Prostate gland (tissue), 2 donors: Measurements from ENCODE around the gene GLIS1. TPM values are rescaled to one million over a fixed set of nuclear protein-coding genes. Genes with fewer than 3 reads are reported as not detected.

ENCODE experiments used
- DNase-seq: peaks from one replicate; pipeline ENCODE4 v3.0.0-alpha.2; 2019; ENCODE audit warnings: low spot score
- H3K27ac ChIP-seq, 2 donors: fragments of 200-600 bp; sonication (generic); 2 replicates each; pipeline ENCODE4 v1.5.1; 2017 to 2019
- H3K27me3 ChIP-seq: fragments of 200-600 bp; sonication (generic); replicated peaks from 2 replicates; pipeline ENCODE4 v1.5.1; 2019; ENCODE audit not compliant: insufficient read depth
- H3K36me3 ChIP-seq, 2 donors: fragments of 200-600 bp; sonication (generic); 1 replicate in 1 of 2; 2 replicates in 1 of 2; pipeline versions ENCODE4 v1.5.1 to v1.8.1; 2017 to 2019
- H3K4me1 ChIP-seq: fragments of 200-600 bp; sonication (generic); replicated peaks from 2 replicates; pipeline ENCODE4 v1.5.1; 2019
- H3K4me3 ChIP-seq, 2 donors: fragments of 200-600 bp; sonication (generic); 2 replicates each; pipeline ENCODE4 v1.5.1; 2017 to 2019
- H3K9me3 ChIP-seq: fragments of 200-600 bp; sonication (generic); 2 replicates; pipeline ENCODE4 v1.5.1; 2017
- CTCF ChIP-seq, 4 experiments: fragments of 200-600 bp in 2 of 4; fragments of 450-650 bp in 2 of 4; sonication (generic) in 2 of 4; IDR thresholded peaks; 1 replicate in 3 of 4; 2 replicates in 1 of 4; pipeline ENCODE4 v1.5.1; 2016 to 2019; ENCODE audit warnings: antibody characterized with exemption in 4 of 4, mild to moderate bottlenecking in 2 of 4, moderate library complexity in 2 of 4
- POLR2A ChIP-seq: fragments of 450-650 bp; IDR thresholded peaks from one replicate; pipeline ENCODE4 v1.6.1; 2016; ENCODE audit warnings: antibody characterized with exemption, mild to moderate bottlenecking
- POLR2AphosphoS5 ChIP-seq: sonication (generic); formaldehyde crosslinking; IDR thresholded peaks from one replicate; pipeline ENCODE4 v1.6.1; 2017; ENCODE audit warnings: antibody characterized with exemption
- WGBS: methylation state at CpG from one replicate; pipeline ENCODE4 v1.1.5; 2018; 5-methylcytosine and 5-hydroxymethylcytosine counted together
- intact Hi-C: fragments of 100-400 bp; cut with DNase I; formaldehyde crosslinking; loops from one replicate; pipeline ENCODE4 v1.14.2; 2022
- total RNA-seq, 2 donors: library from RNA; depleted of rRNA; stranded (reverse); fragments of >200 nt; gene quantifications; one replicate each; pipeline ENCODE4 v1.1.0, GENCODE V29; 2016

GLIS1 gene
- total RNA-seq, 2 donors from 2014 or later = 1.1 to 8.1 TPM

- 82% methylated on average over 14 of the region's 14 CpGs for WGBS
- no peak for TF ChIP-seq POLR2AphosphoS5
- no peak for TF ChIP-seq CTCF (IDR thresholded peaks at IDR 0.05)
- TF ChIP-seq POLR2A = no peak
- no peaks in the 10 kb centered on the region for H3K27me3 ChIP-seq
- H3K9me3 ChIP-seq = no peaks in the 10 kb centered on the region
- intact Hi-C loops = loop anchor here (10.0 kb wide), 1 partner anchor 122 kb away; no protein-coding TSS in a partner anchor
- H3K4me1 ChIP-seq = no peaks in the 10 kb centered on the region
- no peak overlapping the region for H3K4me3 ChIP-seq
- no peak overlapping the region for H3K27ac ChIP-seq
- DNase-seq = no peak
- H3K36me3 ChIP-seq = no peaks in the 10 kb centered on the region
These were observed 176.5 kb downstream of the GLIS1 start for GRCh38 chr1:53562291-53562980.

DNA sequence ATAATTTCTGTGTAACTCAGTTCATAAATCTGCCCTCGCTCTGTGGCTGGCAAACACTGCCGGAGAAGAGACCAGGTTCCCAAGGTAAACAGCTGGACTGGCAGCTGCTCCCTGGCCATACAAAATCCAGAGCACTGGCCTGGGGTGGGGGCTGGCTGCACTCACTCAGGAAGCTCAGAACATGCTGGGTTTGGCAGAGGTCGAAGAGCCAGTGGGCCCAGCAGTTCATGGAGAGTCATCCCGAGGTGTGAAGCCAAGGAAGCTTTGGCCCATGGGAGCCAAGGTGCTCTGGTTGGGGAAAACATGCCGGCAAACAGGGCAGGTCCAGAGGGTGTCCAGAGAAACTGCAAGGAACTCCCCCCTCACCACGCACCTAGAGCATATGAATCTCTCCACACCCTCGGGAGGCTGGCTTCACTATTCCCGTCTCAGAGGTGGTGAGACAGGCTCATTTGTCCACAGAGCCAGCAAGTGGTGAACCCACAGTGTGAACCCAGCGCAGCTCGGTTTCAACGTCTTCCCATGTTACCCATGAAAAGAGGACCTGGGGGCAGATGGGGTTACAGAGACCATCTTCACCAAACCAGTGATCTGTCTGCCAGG is 177.4 kb downstream of the GLIS1 start:
- H3K36me3 ChIP-seq = no peaks in the 10 kb centered on the region
- H3K4me1 ChIP-seq = no peaks in the 10 kb centered on the region
- TF ChIP-seq POLR2A (no peak), POLR2AphosphoS5 (no peak), CTCF (IDR thresholded peaks at IDR 0.05) (no peak)
- no peaks in the 10 kb centered on the region for H3K27me3 ChIP-seq
- peak overlapping the region in 1 of 2 donors; percentile 25 for H3K27ac ChIP-seq
- no peak overlapping the region for H3K4me3 ChIP-seq
- intact Hi-C loops = loop anchor here (10.0 kb wide), 1 partner anchor 123 kb away; no protein-coding TSS in a partner anchor
- H3K9me3 ChIP-seq = no peaks in the 10 kb centered on the region
- DNase-seq = no peak
- WGBS = 74% methylated on average over 11 of the region's 11 CpGs

DNA sequence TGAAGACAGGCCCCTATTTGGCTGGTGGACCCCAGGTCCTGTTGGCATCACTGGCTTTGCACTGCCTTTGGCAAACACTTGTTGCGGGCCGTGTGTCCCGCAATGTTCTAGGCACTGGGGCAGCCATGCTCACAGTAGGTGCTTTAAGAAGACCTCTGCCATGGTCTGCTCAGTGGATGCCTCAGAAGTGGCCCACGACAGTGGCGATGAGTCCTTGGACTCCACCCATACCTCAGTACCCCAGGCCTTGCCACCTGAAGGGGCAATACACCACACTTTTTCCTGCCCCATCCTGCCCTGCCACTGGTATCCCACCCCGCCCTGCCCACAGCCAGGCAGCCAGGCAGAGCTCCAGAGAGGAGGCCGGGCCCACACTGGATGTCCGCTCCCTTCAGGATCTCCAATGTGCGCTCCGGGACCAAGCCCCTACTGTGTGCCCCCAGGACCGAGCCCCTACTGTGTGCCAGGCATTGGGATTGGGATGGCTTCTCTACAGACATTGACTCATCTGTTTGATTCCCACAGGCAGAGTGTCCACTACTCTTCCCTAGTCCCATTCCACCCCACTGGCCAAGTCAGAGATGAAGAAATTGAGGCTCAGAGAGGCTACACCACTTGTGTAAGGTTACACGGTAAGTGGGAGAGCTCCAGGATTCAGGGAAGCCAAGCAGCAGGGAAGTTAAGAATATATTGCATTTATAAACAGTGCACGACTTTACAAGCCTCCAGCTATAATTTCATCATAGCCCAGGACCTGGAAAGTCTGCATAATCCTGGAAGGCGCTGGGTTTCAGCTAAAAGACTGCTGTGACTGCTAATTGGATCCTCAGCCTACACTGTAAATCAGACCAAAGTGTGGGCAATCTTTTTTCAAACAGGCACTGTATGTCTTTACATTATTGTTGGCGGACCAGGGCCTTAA is 178.1 kb downstream of the GLIS1 start:
- WGBS = 76% methylated on average over 11 of the region's 15 CpGs
- Histone ChIP-seq H3K27ac (peak overlapping the region in 1 of 2 donors; percentile 25), H3K36me3 (no peaks in the 10 kb centered on the region), H3K4me3 (no peak overlapping the region), H3K4me1 (no peaks in the 10 kb centered on the region), H3K27me3 (no peaks in the 10 kb centered on the region), H3K9me3 (no peaks in the 10 kb centered on the region)
- DNase-seq = no peak
- intact Hi-C loops = loop anchor here (10.0 kb wide), 1 partner anchor 124 kb away; no protein-coding TSS in a partner anchor
- TF ChIP-seq POLR2A (no peak), CTCF (IDR thresholded peaks at IDR 0.05) (no peak)

DNA sequence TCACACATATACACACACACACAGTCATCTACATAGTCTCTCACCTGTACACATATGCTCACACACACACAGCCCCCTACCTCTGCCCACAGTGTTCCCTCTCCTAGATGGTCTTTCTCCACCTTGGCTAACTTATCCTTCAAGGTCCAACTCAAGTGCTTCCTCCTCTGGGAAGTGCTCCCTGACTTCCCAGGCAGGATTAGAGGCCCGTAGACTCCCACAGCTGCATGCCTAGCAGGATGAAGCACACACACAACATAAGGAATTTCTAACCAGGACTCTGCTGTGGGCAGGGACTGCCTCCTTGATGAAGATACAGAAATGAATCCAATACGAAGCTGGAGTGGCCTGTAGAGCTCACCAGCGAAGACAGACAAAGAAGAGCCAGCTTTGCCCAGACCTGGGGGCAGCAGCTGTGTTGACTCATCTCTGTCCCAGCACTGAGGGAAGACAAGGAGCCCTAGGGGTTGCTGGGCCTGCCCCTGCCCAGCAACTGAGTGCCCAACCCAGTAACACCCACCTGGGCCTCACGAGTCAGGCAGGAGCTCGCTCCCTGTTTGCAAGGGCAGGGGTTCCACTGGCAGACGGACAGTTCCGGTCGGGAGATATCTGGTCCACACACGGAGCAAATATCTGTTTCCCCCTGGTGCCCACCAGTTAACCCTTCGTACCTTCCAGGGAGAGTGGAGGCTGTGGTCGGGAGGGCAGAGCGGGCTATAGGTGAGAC is 178.9 kb downstream of the GLIS1 start:
- intact Hi-C loops = loop anchor here (10.0 kb wide), 1 partner anchor 125 kb away; no protein-coding TSS in a partner anchor
- no peak for DNase-seq
- H3K4me1 ChIP-seq = no peaks in the 10 kb centered on the region
- 95% methylated on average over 9 of the region's 12 CpGs for WGBS
- TF ChIP-seq POLR2AphosphoS5 = no peak
- TF ChIP-seq POLR2A = no peak
- TF ChIP-seq CTCF (IDR thresholded peaks at IDR 0.05) = no peak
- H3K27ac ChIP-seq = no peak overlapping the region
- no peak overlapping the region for H3K4me3 ChIP-seq
- no peaks in the 10 kb centered on the region for H3K27me3 ChIP-seq
- H3K9me3 ChIP-seq = no peaks in the 10 kb centered on the region
- H3K36me3 ChIP-seq = no peaks in the 10 kb centered on the region
